ENCODE measurements around the gene WWC1.
A peak's percentile ranks its signal among the peaks of the same experiment; 100 is the strongest.
"Not testable (repeated sequence)": the region's sequence is repeated elsewhere in the genome, so short reads cannot be mapped to it uniquely, and the experiment has no call there.

Gene WWC1

GRCh38 chr5:168332042-168332441 is 40.6 kb downstream of the WWC1 start:
- DNase-seq (ENCODE audit: low read depth, low spot score) = no peak

- DNase-seq (ENCODE audit: low read depth, low spot score) = no peak
Observed at GRCh38 chr5:168334280-168334679, 42.8 kb downstream of the WWC1 start.

- peak; percentile 94 for DNase-seq (ENCODE audit: low read depth, low spot score)
Observed at GRCh38 chr5:168334695-168335094, 43.2 kb downstream of the WWC1 start.

GRCh38 chr5:168337361-168337760 is 45.9 kb downstream of the WWC1 start:
- DNase-seq (ENCODE audit: low read depth, low spot score) = no peak

GRCh38 chr5:168339109-168339771 is 47.8 kb downstream of the WWC1 start:
- no peak for DNase-seq (ENCODE audit: low read depth, low spot score)

- not testable (repeated sequence) for DNase-seq (ENCODE audit: low read depth, low spot score)
Observed at GRCh38 chr5:168339772-168340140, 48.3 kb downstream of the WWC1 start.

GRCh38 chr5:168340487-168340886 is 49.0 kb downstream of the WWC1 start:
- DNase-seq (ENCODE audit: low read depth, low spot score) = no peak

GRCh38 chr5:168341178-168341577 is 49.7 kb downstream of the WWC1 start:
- no peak for DNase-seq (ENCODE audit: low read depth, low spot score)

GRCh38 chr5:168342151-168342825 is 50.8 kb downstream of the WWC1 start:
- DNase-seq (ENCODE audit: low read depth, low spot score) = peak; percentile 32

- no peak for DNase-seq (ENCODE audit: low read depth, low spot score)
Observed at GRCh38 chr5:168342985-168343384, 51.5 kb downstream of the WWC1 start.

GRCh38 chr5:168346417-168346816 is 55.0 kb downstream of the WWC1 start:
- no peak for DNase-seq (ENCODE audit: low read depth, low spot score)

- DNase-seq (ENCODE audit: low read depth, low spot score) = no peak
Observed at GRCh38 chr5:168347368-168348083, 56.1 kb downstream of the WWC1 start.

GRCh38 chr5:168348084-168348414 is 56.6 kb downstream of the WWC1 start:
- DNase-seq (ENCODE audit: low read depth, low spot score) = no peak

- DNase-seq (ENCODE audit: low read depth, low spot score) = no peak
Observed at GRCh38 chr5:168350315-168350714, 58.9 kb downstream of the WWC1 start.

- no peak for DNase-seq (ENCODE audit: low read depth, low spot score)
Observed at GRCh38 chr5:168353216-168353957, 61.9 kb downstream of the WWC1 start.

GRCh38 chr5:168354397-168354796 is 63.0 kb downstream of the WWC1 start:
- DNase-seq (ENCODE audit: low read depth, low spot score) = no peak

GRCh38 chr5:168356171-168356570 is 64.7 kb downstream of the WWC1 start:
- DNase-seq (ENCODE audit: low read depth, low spot score) = no peak

GRCh38 chr5:168356592-168356991 is 65.1 kb downstream of the WWC1 start:
- DNase-seq (ENCODE audit: low read depth, low spot score) = no peak

- peak; percentile 26 for DNase-seq (ENCODE audit: low read depth, low spot score)
Observed at GRCh38 chr5:168357876-168358275, 66.4 kb downstream of the WWC1 start.

GRCh38 chr5:168359820-168360460 is 68.5 kb downstream of the WWC1 start:
- no peak for DNase-seq (ENCODE audit: low read depth, low spot score)

GRCh38 chr5:168360521-168361285 is 69.3 kb downstream of the WWC1 start:
- no peak for DNase-seq (ENCODE audit: low read depth, low spot score)
